ENCODE data around the gene C1QTNF3.
"Not testable (repeated sequence)": the region's sequence is repeated elsewhere in the genome, so short reads cannot be mapped to it uniquely, and the experiment has no call there.

Gene C1QTNF3

DNA sequence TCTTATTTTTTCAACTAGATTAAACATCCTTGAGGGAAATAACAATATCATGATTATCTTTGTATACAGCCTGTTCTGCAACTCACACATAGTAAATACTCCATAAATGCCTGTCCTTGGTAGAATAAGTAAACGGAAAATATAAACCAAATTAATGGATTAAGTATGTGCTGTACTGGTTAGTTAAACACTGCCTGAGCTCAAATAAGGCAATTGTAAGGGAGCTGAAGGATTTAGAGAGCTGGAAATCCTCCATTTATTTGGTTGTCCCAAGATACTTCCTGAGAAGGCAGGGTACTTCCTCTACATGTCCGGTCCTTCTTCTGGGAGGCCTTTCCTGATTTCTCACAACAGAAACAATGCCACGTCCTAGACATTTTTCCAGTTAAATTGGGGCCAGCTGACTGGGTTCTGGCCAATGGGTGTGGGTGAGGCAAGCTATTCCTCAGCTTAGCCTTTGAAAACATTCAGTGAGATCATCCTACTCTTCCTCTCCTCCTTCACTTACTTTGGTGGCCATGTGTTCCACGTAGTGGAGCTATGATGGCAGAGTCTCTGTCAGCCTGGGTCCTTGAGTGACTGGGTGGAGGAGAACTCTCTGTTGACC, 8.5 kb upstream of the C1QTNF3 start:
- no peak for DNase-seq (ENCODE audit: low read depth in 3 of 3)

DNA sequence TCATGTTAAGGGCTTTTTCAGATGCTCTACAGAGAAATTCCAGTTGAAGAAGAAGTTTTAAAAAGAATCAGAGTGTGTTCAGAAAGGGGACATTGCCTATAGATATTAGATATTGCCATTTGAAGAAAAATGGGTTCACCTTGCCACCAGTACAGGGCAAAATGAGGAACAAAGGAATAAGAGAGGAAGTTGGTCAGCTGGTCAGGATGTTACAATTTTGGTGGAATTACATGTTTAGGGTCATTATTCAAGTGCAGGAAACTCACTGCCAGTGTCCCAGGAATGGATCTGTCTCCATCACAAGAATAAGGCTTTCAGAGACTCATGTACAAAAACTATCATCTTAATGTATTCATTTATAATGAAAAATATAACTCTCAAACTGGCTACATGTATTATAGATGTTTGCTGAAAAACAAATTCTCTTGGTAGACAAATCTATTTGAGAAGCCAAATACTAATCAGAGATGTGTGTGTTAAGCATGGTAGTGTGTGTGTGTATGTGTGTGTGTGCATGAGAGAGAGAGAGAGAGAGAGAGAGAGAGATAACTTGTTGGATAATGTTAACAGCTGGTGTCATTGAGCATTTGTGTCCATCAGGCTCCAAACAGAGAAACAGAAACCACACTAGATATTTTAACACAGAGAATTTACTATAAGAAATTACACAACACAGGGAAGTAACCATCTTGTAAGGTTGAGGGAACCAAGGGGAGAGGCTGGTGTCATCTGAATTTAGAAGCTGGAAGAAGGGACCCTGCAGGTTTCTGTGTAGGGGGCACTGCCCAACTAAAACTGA, 5.0 kb upstream of the C1QTNF3 start:
- DNase-seq (ENCODE audit: low read depth in 3 of 3): no peak

DNA sequence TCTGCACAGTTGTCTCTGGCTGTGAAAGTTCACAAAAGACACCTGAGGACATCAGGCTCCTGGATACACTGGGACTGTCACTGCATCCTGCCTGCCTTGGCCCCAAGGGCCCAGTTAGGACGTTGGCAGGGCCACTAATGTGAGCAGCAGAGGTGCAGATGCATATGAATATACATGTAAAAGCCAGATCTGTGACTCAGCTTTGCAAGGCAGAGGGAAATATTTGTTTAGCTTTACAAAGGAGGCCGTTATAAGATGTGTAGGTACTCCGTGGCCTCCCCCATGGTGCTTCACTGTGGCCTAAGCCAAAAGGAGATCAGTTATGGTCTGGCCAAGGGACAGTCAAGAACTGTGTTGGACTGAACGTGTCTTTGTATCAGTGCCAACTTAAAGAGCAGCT, 4.1 kb upstream of the C1QTNF3 start:
- no peak for DNase-seq (ENCODE audit: low read depth in 3 of 3)

DNA sequence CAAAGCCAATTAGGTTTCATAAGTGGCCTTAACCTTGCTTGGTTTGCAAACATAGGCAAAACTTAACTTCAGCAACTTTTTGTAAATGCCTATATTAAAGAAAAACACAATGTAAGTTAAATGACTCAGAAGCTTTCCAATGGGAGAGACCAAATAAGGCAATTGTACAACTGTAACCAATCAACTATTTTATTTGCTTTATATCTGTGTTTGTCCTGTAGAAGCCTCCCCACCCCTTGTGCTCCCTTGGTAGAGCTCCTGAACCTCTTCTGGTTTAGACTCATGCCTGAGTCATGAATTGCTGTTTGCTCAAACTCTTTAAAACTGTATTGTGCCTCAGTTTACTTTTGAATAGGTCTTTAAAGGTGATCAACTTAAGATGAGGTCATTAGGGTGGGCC, 3.0 kb upstream of the C1QTNF3 start:
- no peak for DNase-seq (ENCODE audit: low read depth in 3 of 3)

DNA sequence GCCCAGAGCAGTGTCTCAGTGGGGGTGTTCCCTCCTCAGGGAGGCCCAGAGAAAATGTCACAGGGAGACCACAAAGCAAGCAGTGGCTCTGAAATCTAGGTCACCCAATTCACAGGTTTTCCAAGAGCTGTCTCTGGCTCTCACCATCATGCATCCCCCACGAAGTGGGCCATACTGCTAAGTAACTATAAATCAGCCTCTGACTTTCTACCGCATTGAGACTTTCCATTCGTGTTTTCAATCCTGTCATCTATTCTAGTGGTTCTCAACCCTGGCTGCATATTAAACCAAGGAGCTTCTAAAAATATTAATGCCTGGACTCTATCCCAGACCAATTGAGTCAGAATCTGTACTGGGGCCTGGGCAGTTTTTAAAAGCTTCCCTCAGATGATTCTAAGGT, 2.0 kb upstream of the C1QTNF3 start:
- DNase-seq (ENCODE audit: low read depth in 3 of 3): no peak

DNA sequence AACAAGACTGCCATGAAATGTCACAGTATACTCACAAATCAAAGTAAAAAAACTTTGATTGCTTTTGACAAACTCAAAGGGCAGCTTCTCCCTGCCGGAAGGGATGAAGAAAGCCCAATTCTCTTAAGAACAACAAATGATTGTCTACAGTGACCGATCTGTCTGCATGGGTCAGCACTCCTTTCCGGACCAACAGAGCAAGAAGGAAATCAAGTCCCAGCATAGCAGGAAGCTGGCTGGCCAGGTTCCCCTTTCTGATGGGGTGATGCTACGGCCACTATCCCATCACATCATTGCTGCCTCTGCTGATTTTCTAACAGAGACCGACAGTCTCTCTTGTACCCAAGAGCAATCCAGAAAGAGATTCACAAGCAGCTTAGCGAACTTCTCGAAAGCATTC, 692 bp downstream of the C1QTNF3 start:
- no peak for DNase-seq (ENCODE audit: low read depth in 3 of 3)

DNA sequence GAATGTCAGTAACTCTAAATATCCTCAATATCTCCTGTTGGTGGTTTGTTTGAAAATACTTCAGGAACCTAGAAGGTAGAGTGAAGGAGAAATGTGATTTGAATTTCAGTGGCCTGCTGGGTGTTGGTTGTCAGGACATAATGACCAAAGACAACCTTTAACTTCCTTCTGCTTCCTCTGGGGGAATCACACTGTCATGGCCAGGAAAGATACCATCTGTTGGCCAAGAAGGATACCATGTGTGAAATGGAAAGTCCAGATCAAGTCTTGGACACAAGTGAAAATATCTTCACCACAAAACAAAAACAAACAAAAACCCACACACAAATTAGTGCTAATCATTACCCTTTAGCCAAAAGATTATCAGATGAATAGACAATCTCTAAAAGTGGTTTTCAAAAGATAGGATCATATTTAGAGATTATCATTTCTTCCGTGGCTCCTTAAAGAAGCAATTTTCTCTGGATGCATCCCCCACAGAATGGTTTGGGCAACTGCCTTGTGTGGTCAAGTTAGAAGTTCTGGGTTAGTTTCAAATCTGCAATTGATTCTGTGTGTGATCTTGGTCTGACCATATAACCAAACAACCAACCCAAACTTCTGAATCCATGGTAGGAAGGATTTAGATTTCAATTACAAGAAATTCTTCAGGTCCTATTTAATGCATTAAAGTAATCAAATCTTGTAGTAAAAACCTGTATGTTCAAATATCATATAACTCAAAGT, 1.6 kb downstream of the C1QTNF3 start:
- no peak for DNase-seq (ENCODE audit: low read depth in 3 of 3)

DNA sequence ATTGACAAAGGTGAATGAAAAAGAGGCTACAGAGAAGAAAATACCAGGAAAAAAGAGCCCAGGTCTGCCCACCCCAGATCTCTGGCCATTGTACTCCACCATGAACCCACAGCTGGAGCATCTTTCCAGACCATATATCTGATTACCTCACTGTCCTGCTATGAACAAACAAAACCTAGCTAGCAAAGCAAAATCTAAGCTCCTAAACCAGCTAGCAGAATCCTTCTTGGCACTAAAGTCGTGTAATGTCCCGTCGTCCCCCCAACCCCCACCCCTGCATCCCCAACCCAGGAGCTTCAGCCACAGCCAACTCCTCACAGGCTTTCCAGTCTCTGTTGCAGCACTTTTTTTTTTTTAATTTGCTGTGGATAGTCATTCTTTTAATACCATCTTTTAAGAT, 2.5 kb downstream of the C1QTNF3 start:
- no peak for DNase-seq (ENCODE audit: low read depth in 3 of 3)

DNA sequence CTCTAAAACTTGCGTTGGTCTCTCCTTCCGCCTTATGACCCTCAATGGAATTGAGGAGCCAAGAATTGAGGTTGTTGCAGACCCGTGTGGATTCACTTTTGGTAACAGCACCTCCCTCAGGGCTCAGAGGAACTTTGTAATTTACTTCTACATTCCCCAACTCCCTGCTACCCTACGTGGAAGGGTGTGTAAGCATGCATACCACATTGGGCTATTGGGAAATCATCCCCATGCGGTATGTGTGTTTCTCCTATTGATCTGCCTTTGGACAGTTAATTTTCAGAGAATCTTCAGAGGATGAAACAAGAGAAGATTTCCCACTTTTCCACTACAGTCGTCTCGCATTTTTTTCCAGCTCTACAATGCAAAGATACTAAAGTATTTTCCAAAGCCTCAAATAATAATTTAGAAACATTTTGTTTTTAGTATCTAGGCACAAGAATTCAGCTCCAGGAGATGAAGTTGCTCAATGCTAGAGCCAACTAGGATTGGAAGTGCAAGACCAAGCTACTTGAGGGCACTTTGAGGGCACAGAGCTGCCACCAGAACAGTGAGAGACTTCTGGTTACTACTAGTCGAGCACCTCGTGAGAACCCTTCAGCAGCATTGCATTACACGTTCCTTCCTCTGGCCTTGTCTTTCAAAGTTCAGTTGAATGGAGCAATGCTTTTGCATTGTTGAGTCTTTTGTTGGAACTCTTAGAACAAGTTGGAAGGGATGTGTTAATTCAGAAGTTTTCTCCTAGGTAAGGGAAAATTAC, 3.4 kb downstream of the C1QTNF3 start:
- no peak for DNase-seq (ENCODE audit: low read depth in 3 of 3)

DNA sequence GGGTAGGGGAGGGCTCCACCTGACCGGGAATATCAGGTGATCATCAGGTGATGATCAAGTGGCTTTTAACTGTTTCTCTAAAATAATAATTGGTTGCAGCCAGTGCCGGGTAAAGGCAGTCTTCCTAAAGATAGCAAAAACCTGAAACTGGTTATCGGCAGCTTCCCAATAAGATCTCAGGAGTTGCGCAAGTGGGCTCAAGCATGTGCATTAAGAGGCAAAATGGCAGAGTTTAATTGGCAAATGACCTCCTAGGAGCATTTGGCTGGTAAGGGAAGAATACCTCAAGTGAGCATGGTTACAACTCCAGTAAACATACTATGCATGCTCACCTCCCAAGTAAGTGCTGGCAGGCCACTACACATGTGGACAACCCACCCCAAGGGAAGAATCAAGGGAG, 4.2 kb downstream of the C1QTNF3 start:
- DNase-seq (ENCODE audit: low read depth in 3 of 3): no peak

DNA sequence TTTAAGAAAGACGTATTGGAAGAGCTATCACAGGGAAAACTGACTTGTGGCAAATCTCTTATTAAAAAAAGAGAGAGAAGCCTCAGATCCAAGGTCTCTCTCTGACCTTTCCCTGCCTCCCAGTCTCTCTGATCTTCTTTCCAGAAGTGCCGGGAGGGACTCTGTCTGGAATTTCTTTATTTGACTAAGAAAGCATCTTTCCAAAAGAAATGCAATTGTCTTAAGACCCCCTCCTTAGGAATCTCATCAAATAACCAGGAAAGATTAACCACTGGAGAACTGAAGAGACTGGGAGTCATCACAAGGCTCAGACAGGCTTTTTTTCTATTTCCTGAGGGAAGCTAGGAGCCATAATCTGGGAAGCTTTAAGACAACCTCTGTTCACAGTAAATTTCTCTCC, 4.6 kb downstream of the C1QTNF3 start:
- no peak for DNase-seq (ENCODE audit: low read depth in 3 of 3)

DNA sequence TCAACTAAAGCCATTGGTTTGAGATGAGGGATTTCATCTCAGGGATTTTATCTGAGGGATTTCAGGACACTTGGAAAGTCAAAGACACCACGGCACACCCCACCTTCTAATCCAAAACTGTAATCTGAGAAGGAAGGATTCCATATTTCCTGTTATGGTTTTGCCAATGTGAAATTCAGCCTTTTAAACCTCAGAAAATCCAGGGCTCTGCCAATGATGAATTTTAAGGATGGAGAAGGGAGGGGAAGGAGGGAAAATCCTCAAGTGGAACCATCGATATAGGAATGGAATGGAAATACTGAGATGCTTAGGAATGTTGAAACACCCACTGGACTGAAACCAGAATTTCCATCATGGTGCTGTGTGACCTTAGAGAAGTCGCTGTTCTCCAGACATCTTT, 5.3 kb downstream of the C1QTNF3 start:
- no peak for DNase-seq (ENCODE audit: low read depth in 3 of 3)

DNA sequence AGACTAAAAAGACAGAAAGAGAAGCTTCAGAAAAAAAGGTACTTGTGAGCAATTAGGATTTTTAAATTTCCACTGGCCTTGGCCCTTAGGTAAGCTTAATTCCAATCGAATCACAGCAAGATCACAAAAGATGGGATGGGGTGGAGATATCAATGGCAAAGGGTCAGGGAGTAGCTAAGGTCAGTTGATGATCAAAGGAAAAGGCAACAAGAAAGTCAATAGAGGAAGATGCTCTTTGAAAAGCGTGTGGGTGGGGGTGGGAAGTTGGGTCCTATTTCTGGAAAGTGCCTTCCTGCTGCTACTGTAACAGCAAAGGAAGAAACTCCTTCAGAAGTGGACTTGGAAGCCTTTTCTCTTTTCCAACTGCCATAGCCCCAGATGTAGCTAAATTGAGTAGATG, 7.3 kb downstream of the C1QTNF3 start:
- DNase-seq (ENCODE audit: low read depth in 3 of 3): no peak

DNA sequence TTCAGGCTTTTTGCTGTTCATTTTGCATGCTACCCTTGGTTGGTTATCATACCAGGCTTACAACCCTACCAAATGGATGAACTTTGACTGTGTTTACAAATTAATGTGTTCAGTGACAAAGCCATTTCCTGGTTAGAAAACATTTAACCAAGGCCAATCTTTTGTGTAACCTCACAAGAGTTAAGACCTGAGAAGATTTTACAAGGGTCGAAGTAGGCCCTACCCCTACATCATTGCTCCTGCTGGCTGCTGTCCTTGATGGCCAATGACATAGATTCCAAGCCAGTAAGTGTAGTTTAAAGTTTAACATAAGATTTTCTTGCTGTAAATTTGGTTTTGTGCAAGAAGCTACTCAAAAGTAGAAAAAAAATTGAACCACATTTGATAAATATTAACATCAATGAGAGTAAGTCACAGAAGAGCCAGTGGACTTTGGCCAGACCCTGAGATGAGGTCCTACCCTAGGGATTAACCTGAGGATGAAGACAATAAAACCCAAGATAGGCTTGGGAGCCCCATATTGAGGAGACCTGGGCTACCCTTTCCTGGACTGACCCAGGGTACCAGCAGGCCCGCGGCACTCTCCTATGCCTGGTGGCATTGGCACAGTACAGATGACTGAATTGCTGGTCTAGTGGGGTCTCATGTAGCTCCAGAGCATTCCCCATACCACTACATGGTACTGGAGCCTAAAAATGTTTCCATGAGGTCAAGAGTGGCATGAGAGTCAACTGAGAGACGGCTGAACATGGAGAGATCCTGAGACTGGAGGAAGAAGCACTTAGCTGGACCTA, 8.3 kb downstream of the C1QTNF3 start:
- no peak for DNase-seq (ENCODE audit: low read depth in 3 of 3)

DNA sequence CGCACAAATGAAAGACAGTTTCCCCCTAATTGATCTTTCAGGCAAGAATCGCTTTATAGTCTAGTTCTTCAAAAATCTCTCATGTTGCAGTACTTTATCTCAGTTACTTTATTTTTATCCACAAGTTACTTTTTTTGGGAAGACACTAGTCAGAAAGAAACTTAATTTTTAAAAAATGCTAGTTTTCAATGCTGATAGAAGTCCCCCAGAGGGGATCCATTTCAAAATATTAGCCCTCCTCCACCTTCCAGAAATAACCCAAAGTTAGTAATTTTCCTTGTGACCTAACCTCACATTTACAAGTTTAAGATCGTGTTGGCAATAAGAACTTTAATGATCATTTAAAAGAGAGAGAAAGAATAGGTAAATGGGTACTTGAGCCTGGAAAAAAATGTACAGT, 11.0 kb downstream of the C1QTNF3 start:
- DNase-seq (ENCODE audit: low read depth in 3 of 3): no peak

DNA sequence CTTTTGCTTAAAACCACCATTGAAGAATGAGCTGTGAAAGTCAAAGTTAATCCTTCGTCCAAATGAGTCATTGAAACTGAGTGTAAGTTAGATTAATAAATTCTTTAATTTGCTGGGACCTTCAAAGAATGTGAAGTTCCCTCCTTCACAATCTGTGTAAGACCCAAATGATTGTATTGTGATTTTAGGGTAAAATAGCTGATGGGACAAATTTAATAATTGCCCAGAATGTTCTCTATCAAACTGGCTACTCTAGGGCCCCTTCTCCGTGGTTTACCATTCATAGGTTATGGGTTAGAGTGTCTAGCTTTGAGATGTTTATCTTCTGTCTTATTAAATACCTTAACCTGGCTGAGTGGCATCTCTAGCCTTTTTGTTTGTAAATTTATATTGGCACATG, 11.9 kb downstream of the C1QTNF3 start:
- DNase-seq (ENCODE audit: low read depth in 3 of 3): no peak

DNA sequence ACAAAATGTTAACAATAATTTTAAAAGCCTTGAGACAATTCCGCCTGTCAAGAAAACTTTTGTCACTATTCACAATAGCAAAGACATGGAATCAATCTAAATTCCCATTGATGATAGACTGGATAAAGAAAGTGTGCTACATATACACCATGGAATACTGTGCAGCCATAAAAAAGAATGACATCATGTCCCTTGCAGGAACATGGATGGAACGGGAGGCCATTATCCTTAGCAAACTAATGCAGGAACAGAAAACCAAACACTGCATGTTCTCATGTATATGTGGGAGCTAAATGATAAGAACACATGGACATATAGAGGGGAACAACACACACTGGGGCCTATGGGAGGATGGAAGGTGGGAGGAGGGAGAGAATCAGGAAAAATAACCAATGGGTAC, 12.4 kb downstream of the C1QTNF3 start:
- DNase-seq (ENCODE audit: low read depth in 3 of 3): not testable (repeated sequence)

DNA sequence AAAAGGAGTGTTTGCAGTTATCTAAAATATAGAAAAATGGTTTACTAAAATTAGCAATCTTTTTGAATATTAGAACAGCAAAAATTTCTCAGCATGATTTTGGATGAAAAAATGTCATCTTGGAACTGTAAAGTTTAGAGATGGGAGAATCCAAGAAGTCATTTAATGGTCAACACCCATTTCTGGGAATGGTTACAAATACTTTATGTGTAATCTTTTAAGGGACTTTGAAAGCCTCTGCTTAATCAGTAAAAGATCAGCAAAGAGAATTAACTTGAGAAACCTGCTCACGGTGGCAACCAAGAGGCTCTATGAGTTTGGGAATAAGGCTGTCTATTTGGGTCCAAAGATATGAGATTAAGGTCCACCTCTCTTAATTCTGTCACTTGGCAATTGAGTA, 13.0 kb downstream of the C1QTNF3 start:
- no peak for DNase-seq (ENCODE audit: low read depth in 3 of 3)

DNA sequence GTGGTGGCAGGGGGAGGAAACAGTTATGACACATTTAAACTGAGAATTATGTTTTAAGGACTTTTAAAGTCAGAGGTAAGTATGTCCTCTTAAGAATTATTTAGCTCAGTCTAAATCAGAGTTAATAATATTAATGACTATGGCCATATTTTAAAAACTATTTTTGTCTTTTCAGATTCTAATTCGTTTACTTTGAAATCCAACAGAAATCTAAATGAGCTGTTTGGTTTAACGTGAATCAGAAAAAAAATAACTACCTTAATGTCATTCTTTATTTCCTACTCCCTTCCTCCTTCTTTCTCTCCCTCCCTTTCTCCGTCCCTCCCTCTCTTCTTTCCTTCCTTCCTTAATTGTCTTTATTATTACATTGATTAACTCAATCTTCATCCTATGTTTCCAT, 14.7 kb downstream of the C1QTNF3 start:
- no peak for DNase-seq (ENCODE audit: low read depth in 3 of 3)

DNA sequence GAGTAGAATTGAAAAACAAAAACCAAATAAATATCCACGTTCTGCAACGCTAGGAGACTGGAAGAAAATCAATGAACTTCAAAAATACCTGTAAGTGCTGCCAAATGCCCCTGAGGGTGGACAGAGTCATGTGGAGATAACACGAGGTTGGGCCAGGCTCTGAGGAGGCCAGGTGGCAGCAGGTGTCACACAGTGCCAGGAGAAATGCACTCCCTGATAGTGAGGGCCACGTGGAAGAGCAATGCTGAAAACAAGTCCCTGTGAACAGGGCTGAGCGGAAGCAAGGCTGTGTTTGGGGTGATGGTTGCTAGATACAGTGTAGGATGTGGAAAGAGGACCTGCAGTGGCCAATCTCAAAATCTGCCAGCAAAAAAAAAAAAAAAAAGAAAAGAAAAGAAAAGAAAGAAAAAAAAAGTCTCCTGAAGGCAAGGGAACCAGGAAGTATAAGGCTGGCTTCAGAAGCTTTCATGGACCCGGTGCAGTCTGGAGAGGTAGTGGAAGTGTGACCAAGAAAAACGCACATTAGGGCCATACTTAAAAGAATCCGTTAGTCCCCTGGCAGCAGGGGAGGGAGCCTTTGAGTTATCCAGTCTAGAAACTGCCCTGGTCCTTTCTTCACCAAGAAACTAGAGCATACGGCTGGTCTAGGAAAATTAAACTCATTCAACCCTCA, 16.8 kb downstream of the C1QTNF3 start:
- DNase-seq (ENCODE audit: low read depth in 3 of 3): no peak

DNA sequence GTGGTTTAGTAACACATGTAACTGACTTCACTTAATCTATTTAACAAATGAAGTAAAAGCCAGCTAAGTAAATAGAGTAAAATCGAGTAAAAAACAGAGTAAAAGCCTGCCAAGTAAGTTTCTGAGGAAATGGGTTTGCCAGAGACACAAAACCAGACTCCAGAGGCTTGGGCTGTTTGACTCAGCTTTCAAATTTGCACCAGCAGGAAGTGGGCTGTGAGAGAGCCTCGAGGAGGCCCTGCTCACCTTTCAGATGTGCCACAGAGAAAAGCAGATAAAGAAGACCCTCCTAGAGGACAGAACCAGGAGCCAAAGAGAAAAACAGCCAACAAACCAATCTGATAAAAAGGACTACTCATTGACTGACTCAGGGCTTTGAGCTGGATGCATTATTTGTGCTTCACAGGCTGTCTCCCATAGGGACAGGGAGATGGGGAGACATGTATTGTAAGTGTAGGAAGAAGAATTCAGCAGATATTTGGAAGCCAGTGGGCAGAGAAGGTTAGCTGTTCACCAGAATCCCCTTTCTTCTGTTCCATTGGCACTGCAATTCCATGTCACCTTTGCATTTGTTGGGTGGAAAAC, 20.8 kb downstream of the C1QTNF3 start:
- peak in 1 of 3 experiments; percentile 29 for DNase-seq (ENCODE audit: low read depth in 3 of 3)
